GM21528 (cell line): Measurements from ENCODE around the gene SLC9A3.

Experiments
- ATAC-seq: cut with Tn5 transposase; IDR thresholded peaks from one replicate; pipeline ENCODE4 v1.9.1; 2021; ENCODE audit warnings: mild to moderate bottlenecking, moderate library complexity; ENCODE audit not compliant: unreplicated experiment, low FRiP score

Gene SLC9A3

DNA sequence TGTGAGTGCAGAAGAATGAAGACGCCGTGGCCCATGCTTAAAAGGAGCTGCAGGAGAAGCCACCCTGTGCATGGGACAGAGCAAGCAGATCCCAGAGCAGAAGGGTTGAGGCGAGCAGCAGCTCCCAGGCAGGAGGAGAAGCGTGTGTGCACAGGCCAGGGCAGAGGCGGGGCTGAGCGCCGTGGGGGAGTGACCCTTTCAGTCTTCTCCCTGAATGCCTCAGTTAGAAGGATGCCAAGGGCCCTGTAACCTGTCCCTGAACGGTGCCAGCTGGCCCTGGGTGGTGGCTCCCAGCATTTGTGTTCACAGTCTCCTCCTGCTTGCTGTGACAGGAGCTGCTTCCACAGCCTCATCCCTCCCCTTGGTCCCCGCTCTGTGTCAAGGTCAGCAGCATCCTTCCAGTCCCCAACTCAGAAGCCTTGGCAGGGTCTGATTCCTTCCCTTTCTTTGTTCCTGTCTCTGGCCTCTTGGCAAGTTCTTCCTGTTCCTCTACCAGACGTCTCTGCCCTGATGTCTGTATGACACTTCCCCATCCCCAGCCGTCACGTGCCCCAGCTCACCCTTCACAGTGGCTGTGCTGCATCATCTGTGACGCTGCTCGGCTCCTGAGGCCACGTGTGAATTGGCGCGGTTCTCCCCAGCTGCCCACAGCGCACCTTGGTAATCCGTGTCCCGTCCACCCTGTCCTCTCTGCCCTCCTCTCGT is 76.0 kb downstream of the SLC9A3 start:
- no peak for ATAC-seq

DNA sequence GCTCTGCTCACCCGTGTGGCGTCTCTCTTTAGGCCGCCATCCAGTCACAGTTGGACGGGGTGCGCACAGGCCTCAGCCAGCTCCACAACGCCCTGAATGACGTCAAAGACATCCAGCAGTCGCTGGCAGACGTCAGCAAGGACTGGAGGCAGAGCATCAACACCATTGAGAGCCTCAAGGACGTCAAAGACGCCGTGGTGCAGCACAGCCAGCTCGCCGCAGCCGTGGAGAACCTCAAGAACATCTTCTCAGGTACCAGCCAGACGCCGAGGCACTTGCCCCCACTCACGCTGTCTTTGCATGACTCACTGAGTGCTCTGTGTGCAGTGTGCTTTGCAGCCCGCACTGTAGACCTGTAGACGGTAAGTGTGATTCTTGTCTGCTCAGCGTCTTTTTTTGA is 76.7 kb downstream of the SLC9A3 start:
- no peak for ATAC-seq

DNA sequence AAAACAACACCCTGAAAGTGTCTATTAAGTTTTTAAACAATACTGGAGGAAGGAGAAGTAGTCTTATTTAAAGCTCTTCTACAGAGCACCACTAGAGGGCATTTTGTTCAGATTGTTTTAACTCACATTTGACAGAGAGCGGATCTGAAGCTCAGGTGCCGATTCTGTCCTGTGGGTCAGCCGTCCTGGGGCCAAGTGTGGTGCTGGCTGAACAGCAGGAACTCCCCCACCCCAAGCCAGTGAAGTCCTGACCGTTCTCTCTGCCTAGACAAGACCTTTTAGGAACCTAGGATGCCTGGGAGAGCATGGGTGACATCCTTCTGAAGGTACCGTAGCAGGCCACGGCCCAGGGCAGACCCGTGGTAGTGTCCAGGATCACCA is 77.4 kb downstream of the SLC9A3 start:
- no peak for ATAC-seq

DNA sequence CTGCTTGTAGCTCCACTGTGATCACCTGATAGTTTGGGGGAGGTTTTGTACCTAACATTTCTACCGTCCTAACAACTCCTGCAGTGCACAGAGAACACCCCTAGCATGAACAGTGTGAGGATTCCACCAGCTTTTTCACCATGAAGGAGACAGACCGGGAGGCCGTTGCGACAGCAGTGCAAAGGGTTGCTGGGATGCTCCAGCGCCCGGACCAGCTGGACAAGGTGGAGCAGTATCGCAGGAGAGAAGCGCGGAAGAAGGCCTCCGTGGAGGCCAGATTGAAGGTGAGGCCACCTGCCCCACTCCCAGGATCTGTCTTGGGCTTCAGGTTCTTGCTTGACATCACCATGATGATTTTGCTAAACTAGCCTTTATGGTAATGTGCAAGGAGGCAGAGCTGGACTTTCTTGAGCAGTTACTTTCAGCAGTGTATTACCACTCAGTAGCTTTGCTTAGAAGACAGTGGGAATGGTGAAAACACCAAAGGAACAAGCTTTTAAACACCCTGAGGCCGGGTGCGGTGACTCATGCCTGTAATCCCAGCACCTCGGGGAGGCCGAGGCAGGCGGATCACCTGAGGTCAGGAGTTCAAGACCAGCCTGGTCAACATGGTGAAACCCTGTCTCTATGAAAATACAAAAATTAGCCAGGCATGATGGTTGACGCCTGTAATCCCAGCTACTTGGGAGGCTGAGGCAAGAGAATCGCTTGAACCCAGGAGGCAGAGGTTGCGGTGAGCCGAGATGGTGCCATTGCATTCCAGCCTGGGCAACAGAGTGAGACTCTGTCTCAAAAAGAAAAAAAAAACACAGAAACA is 78.0 kb downstream of the SLC9A3 start:
- no peak for ATAC-seq

DNA sequence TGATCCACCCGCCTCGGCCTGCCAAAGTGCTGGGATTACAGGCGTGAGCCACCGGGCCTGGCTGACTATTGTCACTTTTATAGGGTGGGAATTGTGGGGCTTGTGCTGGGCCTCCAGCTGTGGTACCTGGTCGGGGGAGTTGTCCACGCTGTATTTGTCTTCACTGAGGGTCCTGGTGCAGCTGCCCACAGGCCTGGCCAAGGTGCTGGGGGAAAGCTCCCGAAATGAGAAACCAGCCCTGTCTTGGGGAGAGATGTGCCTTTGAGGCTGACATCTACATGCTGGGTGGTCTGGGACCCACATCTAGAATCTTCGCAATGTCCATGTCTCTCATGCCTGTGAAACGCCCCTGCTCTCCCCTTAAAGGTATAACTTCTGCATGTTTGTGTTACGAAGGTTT is 78.7 kb downstream of the SLC9A3 start:
- ATAC-seq, result no peak

DNA sequence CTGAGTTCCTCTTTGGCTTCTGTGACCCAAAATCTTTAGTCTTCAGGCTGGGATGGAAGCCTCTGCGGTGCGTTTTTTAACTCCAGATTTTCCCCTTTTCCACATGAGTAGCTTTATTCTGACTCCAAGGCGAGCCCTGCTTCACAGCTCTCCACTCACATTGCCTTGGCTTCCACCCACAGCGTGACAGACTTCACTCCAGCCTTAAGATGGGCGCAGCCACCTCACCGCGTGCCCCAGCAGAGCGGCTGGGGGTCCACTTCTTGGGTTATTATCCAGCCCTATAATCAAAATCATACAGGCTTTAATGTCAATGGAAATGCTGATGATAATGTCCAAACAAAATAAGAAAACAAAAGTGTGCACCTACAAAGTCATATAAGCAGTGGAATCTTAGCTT is 80.0 kb downstream of the SLC9A3 start:
- no peak for ATAC-seq

DNA sequence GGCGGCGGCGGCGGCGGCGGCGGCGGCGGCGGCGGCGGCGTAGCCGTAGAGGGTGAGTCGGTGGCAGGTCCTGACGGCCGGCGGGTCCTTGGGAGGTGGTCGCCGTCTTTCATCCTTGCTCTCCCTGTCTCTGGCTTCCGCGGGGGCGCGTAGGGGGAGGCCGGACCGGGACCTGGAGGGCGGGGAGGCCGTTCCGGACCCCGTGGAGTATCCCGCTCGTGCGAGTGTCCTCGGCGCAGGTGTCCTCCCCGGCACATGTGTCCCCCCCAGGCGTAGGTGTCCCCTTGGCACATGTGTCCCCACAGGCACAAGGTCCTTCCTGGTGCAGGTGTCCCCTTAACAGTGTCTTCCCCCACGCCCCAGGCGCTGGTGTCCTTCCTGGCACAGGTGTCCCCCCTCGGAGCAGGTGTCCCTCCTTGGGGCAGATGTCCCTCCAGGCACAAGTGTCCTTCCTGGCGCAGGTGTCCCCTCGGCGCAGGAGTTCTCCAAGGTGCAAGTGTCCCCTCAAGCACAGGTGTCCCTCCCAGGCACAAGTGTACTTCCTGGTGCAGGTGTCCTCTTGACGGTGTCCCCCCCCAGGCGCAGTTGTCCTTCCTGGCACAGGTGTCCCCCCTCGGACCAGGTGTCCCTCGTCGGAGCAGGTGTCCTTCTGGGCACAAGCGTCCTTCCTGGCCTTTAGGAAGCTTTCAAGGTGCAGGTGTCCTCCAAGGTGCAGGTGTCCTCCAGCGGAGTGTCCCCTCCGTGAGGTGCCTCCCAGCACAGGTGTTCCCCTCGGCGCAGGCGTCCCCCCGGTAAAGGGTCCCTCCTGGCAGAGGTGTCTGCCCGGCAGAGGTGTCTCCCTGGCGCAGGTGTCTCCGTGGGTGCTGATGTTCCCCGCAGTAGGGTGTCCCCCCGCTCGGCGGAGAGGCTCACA is 80.8 kb downstream of the SLC9A3 start:
- peak; percentile 13 for ATAC-seq

DNA sequence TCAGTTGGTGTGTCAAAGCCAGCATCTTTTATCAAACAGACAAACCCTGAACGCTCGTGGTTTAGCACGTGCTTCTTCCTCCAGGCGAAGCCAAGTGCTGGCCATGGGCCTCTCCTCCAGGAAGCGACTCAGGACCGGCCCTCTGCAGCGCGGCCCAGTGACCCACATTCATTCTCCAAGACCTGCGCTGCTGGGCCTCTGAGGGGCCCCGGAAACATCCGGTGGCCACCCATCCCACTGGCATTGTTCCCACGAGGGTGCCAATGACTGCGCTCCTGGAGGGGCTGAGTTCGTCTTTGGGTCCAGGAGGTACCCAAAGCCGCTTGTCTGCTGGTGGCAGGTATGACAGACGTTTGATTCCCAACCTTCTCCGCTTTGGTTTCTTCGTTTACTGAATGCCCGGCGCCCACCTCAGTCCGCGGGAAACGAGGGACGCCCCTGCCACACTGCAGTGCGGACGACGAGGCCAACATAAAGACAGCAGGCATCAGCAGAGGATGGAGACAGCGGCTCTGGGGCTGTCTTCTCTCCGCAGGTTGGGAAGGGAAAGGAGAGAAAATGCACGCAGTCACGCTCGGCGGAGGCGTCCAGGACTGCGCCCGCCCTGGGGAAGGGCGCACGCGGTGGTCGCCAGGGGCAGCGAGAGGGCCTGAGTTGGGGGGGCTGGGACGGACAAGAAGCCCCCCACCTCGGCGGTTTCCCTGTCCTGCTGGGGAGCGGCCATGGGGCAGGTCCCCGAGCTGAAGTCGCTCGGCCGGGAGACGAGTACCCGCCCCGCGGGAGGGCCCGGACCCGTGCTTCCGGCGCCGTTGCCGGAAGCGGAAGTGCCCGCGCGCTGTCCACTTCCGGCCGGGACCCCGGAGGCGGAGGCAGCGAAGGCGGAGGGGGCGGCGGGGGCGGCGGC is 81.7 kb downstream of the SLC9A3 start, which contains the start of gene EXOC3:
Gene EXOC3, plus strand, starts transcription at position 842 of the 904 bp plus-strand sequence. CDS start 3,030 bp downstream, outside the sequence.
- ATAC-seq, result peak; percentile 71

DNA sequence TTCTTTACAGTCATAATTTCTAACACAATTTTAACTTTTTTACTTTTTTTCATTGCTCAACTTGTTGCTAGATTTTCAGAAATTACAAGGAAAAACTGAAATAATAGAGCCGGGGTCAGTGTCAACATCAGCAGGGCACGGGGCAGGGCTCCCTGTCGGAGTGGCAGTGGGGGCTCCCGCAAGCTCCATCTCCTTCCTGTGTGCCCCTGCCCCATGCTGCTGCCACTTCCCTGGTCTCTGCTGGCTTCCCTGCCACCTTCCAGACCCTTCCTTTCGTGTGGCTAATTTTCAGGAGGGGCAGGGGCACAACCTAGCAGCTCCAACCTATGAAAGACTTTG is 82.3 kb downstream of the SLC9A3 start:
- ATAC-seq, result no peak

DNA sequence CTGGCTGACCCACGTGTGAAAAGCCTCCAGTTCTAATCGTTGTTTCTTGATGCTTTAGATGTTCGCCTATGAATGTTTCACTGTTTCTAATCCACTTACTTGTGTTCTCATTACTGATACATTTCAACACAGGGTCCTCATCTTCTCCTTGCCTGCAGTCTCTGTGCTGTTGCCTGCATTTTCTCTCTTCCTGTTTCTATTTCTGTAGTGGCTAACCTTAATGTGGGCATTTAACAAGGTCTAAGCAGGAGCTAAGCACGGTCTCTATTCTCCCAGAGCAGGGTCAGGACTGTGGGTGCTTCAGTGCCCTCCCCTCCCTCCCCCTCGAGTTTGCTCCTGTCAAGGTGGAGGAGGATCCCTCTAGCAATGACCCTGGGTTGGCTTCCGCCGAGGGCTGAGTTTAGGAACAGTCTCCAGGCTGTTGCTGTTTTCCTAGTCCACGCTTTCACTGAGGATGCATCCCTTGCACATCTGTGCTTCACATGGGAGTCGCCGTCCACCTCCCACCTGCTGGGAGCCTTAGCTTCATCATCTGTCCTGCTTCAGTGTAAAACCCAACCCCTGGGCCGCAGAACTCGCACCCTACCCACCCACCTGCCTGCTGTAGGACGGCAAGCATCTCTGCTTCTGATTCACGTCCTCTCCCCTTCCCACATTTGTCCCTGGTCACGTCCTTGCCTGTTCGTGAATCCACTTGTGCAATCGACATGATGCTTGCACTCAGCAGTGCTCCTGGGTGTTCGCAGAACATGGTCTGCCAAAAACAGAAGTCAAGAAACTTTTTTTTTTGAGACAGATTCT is 83.6 kb downstream of the SLC9A3 start:
- ATAC-seq, result no peak

DNA sequence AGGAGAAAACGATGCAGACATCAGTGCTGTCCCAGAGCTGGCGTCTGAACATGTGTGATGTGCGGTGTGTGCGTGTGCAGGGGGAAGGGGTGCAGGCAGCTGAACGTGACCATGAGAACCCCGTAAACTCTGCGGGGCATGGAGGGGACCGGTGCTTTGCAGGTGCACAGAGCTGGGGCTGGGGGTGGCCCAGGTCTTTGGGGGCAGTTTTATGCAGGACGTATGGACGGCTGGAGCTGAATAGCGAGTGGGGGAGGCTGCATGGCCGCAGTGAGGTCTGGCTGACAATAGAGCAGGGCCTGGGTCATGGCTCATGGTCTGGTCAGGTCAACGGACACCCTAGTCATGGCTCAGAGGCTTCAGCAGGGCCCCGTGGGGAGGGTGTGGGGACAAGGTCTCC is 84.6 kb downstream of the SLC9A3 start:
- ATAC-seq, result no peak

DNA sequence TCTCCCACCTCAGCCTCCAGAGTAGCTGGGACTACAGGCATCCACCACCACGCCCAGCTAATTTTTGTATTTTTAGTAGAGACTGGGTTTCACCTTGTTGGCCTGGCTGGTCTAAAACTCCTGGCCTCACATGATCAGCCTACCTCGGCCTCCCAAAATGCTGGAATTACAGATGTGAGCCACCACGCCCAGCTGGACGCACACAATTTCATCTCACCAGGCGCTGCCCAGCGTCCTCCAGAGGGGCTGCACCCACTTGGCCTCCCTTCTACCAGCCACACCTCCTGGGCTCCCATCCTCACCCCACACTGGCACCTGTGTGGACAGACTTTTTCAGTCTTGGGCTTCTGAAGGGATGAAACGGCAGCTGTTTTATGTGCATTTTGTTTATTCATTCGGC is 85.1 kb downstream of the SLC9A3 start:
- ATAC-seq, result no peak

DNA sequence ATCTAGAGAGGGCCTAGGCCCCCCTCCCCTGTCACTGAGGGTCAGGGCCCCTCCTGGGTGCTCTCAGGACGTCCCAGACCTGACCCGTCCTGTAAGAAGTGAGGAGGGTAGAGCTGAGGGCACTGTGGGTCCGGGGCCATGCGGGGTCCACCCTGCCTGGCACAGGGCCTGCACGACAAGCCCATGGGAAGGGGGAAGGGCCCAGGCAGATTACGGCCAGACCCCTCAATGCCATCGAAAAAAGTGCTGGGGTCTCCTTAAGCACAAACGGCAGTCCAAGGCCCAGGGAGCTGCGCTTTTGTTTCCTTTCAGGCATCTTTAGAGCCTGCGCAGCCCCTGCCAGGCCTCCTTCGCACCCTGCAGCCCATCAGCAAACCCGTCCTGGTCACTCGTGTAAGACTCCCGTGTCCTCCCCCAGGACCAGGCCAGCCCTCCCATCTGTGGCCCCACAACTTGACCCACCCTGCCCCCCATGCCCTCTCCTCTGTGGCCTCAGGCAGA is 85.7 kb downstream of the SLC9A3 start:
- no peak for ATAC-seq

DNA sequence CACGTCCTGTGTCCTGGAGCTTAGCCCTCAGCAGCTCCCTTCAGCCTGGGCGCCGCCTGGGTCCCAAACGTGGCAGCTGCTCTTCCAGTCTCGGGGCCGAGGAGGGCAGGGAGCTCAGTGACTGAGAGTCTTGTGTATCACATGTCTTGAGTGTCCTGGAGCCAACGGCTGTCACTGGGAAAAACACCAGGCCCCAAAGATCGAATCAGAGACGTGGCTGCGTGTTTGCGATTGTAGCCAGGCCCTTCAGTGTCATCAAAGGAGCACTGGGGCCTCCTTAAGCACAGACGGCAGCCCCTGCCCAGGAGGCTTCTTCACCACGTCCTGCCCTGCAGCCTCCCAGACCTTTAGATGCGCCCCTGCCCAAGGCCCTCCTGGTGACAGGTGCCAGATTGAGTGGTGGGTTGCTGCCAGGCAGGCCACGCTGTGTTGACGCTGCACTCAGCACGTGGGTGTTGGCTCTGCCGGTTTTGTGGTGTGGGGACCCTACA is 86.9 kb downstream of the SLC9A3 start:
- ATAC-seq, result no peak

DNA sequence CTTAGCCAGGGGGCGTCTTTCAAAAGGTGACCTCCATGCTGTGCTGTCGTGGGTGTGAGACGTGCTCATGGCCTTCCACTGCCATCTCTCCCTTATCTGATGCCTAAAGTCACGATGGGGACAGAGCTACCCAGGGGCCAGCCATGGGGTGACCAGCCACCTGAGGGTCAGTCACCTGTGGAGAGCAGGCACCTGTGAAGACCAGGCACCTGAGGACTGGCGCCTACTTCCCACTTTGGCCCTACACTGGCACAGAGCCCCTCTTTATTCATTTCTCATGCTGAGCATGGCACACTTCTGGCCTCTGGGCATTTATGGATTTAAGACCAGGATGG is 87.6 kb downstream of the SLC9A3 start:
- no peak for ATAC-seq

DNA sequence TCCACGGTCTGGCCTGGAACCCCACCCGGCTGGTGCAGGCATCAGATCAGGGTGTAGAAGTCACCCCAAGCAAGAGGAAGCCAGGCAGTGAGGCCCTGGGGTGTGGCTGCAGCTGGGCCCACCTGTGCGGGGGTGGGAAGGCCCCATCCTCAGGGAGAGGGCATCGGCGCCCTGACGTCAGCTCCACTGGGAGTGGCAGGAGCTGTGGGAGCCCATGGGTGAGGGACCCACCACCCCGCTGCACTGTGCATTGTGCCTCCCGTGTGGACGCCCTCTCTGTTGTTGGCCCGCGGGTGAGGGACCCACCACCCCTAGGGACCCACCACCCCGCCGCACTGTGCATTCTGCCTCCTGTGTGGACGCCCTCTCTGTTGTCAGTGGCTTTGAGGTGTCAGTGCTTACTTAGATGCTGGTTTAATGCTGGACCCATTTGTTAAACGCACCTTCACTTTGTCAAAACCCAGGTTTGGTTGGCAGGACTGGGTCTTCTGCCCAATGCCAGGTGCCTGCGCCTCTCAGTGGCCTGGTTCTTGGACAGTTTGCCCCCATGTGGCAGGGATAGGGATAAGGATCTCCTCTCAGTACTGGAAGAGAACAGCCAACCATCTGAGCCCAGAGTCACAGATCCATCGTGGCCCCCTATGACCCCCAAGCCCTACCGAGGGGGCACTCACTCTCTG is 88.1 kb downstream of the SLC9A3 start:
- ATAC-seq, result no peak

DNA sequence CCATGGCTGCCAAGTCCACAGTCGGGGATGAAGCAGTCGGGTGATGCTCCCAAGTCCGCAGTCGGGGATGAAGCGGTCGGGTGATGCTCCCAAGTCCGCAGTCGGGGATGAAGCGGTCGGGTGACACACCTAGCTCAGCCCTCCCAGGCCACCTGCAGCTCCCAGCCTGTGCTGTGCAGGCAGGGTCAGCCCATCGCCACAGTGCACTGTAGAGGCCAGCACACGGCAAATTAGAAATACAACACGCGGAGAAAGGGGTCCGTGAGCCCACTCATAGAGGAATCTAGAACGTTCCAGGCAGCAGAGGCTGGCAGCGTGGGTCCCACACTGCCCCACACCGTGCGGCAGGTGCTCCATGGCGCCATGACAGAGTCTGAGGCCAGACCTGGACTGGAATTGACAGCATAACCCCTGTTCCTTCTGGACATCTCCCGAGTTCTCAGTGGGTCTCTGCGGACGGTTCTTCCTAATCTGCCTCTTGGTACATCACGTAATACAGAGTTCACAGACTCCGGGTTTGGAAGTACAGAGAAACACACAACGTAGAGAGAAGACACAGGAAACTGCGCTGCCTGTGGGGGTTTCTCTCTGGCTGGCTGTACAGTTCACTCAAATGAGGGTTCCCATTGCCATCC is 89.0 kb downstream of the SLC9A3 start:
- ATAC-seq, result no peak
